Activated CD8-positive, alpha-beta memory T cell treated with anti-CD3 and anti-CD28 coated beads, Interleukin-2, amount 10 ng/mL, durations not matched to agents 7 days and 5 days (primary cell): Measurements from ENCODE around the gene FGGY. TPM values are rescaled to one million over a fixed set of nuclear protein-coding genes. Genes with fewer than 3 reads are reported as not detected.

Source experiments
- ATAC-seq: fragments of 150-1000 bp; cut with Tn5 transposase; one replicate; pipeline ENCODE4 v1.10.0; 2021; ENCODE audit warnings: moderate library complexity
- CTCF ChIA-PET: fragments of 350-600 bp; sonication (Branson Sonifier 250); formaldehyde crosslinking; loops from one replicate; lab custom pipeline; 2021; ENCODE audit warnings: antibody characterized with exemption; lab: Charles Lee
- DNase-seq: peaks from one replicate; pipeline ENCODE4 v3.0.0-alpha.2; 2020
- H3K27ac Mint-ChIP-seq: one replicate; pipeline ENCODE4 v1.8.0; 2021; ENCODE audit warnings: mild to moderate bottlenecking, mixed read lengths
- H3K27me3 Mint-ChIP-seq: one replicate; pipeline ENCODE4 v1.8.0; 2021; ENCODE audit warnings: mixed read lengths
- H3K36me3 Mint-ChIP-seq: one replicate; pipeline ENCODE4 v1.8.0; 2021; ENCODE audit warnings: mild to moderate bottlenecking, mixed read lengths
- H3K4me1 Mint-ChIP-seq: one replicate; pipeline ENCODE4 v1.8.0; 2021; ENCODE audit warnings: mixed read lengths
- H3K4me3 Mint-ChIP-seq: one replicate; pipeline ENCODE4 v1.8.0; 2021; ENCODE audit warnings: mild to moderate bottlenecking, moderate library complexity, mixed read lengths
- H3K9me3 Mint-ChIP-seq: one replicate; pipeline ENCODE4 v1.8.0; 2022; ENCODE audit warnings: low read depth, mixed read lengths
- total RNA-seq, 2 experiments: library from RNA; stranded (reverse); gene quantifications; one replicate each; pipeline ENCODE4 v1.2.3, GENCODE V29; 2021

FGGY gene
- total RNA-seq, 2 experiments from 2014 or later: 15.8 to 16.7 TPM

GRCh38 chr1:59674595-59674994 is 377.7 kb downstream of the FGGY start:
- Mint-ChIP-seq H3K4me3 (no peak overlapping the region), H3K36me3 (no peaks in the 10 kb centered on the region), H3K4me1 (no peaks in the 10 kb centered on the region), H3K27ac (no peak overlapping the region), H3K9me3 (no peaks in the 10 kb centered on the region), H3K27me3 (no peaks in the 10 kb centered on the region)
- DNase-seq (no peak), ATAC-seq (no peak)
- CTCF ChIA-PET: no interaction called here

GRCh38 chr1:59675936-59676335 is 379.0 kb downstream of the FGGY start:
- H3K27me3 Mint-ChIP-seq: no peaks in the 10 kb centered on the region
- H3K36me3 Mint-ChIP-seq: no peaks in the 10 kb centered on the region
- no peak overlapping the region for H3K4me3 Mint-ChIP-seq
- CTCF ChIA-PET: interaction anchor here (0.6 to 1.2 kb wide), 2 partner anchors 23 to 83 kb away, joined by 3 read pairs; no protein-coding TSS in a partner anchor
- H3K27ac Mint-ChIP-seq: no peak overlapping the region
- no peak for ATAC-seq
- no peaks in the 10 kb centered on the region for H3K9me3 Mint-ChIP-seq
- DNase-seq: no peak
- no peaks in the 10 kb centered on the region for H3K4me1 Mint-ChIP-seq

DNA sequence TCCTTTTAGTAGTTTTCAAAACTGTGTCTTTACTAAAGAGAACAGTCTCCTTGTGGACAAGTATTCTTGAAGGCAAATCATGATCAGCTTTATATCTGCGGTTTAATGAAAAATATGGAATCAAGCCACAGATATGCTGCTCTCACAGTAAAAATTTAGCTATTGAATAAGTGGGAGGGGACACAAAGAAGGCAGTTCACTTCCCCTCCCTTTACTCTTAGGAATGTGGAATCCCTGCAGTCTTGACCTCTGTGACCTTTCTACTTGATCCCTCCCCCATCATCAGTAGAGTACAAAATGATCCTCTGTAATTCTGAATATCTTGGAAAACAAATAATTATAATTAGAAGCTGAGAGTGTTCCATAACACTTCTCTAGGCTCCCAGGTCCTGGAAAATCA is 381.1 kb downstream of the FGGY start:
- Mint-ChIP-seq H3K4me3 (no peak overlapping the region), H3K27ac (no peak overlapping the region), H3K27me3 (no peaks in the 10 kb centered on the region), H3K9me3 (no peaks in the 10 kb centered on the region), H3K4me1 (no peaks in the 10 kb centered on the region), H3K36me3 (no peaks in the 10 kb centered on the region)
- ATAC-seq (no peak), DNase-seq (no peak)
- CTCF ChIA-PET: no interaction called here

- Mint-ChIP-seq H3K4me3 (no peak overlapping the region), H3K27ac (no peak overlapping the region), H3K36me3 (no peaks in the 10 kb centered on the region), H3K9me3 (no peaks in the 10 kb centered on the region), H3K27me3 (no peaks in the 10 kb centered on the region), H3K4me1 (no peaks in the 10 kb centered on the region)
- CTCF ChIA-PET: no interaction called here
- ATAC-seq (no peak), DNase-seq (no peak)
These were observed 381.8 kb downstream of the FGGY start for GRCh38 chr1:59678493-59679228.

- no peak overlapping the region for H3K27ac Mint-ChIP-seq
- CTCF ChIA-PET: no interaction called here
- no peaks in the 10 kb centered on the region for H3K9me3 Mint-ChIP-seq
- no peaks in the 10 kb centered on the region for H3K4me1 Mint-ChIP-seq
- DNase-seq: no peak
- no peak overlapping the region for H3K4me3 Mint-ChIP-seq
- H3K27me3 Mint-ChIP-seq: no peaks in the 10 kb centered on the region
- no peak for ATAC-seq
- no peaks in the 10 kb centered on the region for H3K36me3 Mint-ChIP-seq
These were observed 383.1 kb downstream of the FGGY start for GRCh38 chr1:59680044-59680443.

- Mint-ChIP-seq H3K9me3 (no peaks in the 10 kb centered on the region), H3K4me1 (no peaks in the 10 kb centered on the region), H3K4me3 (no peak overlapping the region), H3K36me3 (no peaks in the 10 kb centered on the region), H3K27me3 (no peaks in the 10 kb centered on the region), H3K27ac (no peak overlapping the region)
- CTCF ChIA-PET: no interaction called here
- ATAC-seq (no peak), DNase-seq (no peak)
These were observed 385.6 kb downstream of the FGGY start for GRCh38 chr1:59682396-59683080.

GRCh38 chr1:59683197-59683596 is 386.3 kb downstream of the FGGY start:
- ATAC-seq (no peak), DNase-seq (no peak)
- Mint-ChIP-seq H3K27me3 (no peaks in the 10 kb centered on the region), H3K27ac (no peak overlapping the region), H3K36me3 (no peaks in the 10 kb centered on the region), H3K4me1 (no peaks in the 10 kb centered on the region), H3K4me3 (no peak overlapping the region), H3K9me3 (no peaks in the 10 kb centered on the region)
- CTCF ChIA-PET: no interaction called here

- Mint-ChIP-seq H3K36me3 (no peaks in the 10 kb centered on the region), H3K9me3 (no peaks in the 10 kb centered on the region), H3K27me3 (no peaks in the 10 kb centered on the region), H3K4me1 (no peaks in the 10 kb centered on the region), H3K27ac (no peak overlapping the region), H3K4me3 (no peak overlapping the region)
- DNase-seq (no peak), ATAC-seq (no peak)
- CTCF ChIA-PET: interaction anchor here (1.4 kb wide), 1 partner anchor 14 kb away, joined by 5 read pairs; no protein-coding TSS in a partner anchor
These were observed 387.8 kb downstream of the FGGY start for GRCh38 chr1:59684698-59685097.

- no peak for DNase-seq
- no peaks in the 10 kb centered on the region for H3K9me3 Mint-ChIP-seq
These were observed 388.2 kb downstream of the FGGY start for GRCh38 chr1:59685101-59685500.

GRCh38 chr1:59685666-59686065 is 388.8 kb downstream of the FGGY start:
- CTCF ChIA-PET: interaction anchor here (1.4 kb wide), 1 partner anchor 13 kb away, joined by 5 read pairs; no protein-coding TSS in a partner anchor
- Mint-ChIP-seq H3K27me3 (no peaks in the 10 kb centered on the region), H3K27ac (no peak overlapping the region), H3K4me1 (no peaks in the 10 kb centered on the region), H3K4me3 (no peak overlapping the region), H3K9me3 (no peaks in the 10 kb centered on the region), H3K36me3 (no peaks in the 10 kb centered on the region)
- no peak for DNase-seq
- ATAC-seq: no peak

More at GRCh38 chr1:59685101-59685500, 388.2 kb downstream of the FGGY start:
- ATAC-seq: no peak
- Mint-ChIP-seq H3K4me1 (no peaks in the 10 kb centered on the region), H3K36me3 (no peaks in the 10 kb centered on the region), H3K27me3 (no peaks in the 10 kb centered on the region), H3K27ac (no peak overlapping the region), H3K4me3 (no peak overlapping the region)
- CTCF ChIA-PET: interaction anchor here (1.4 kb wide), 1 partner anchor 14 kb away, joined by 5 read pairs; no protein-coding TSS in a partner anchor

GRCh38 chr1:59686170-59686569 is 389.3 kb downstream of the FGGY start:
- no peaks in the 10 kb centered on the region for H3K4me1 Mint-ChIP-seq
- no peaks in the 10 kb centered on the region for H3K36me3 Mint-ChIP-seq
- no peaks in the 10 kb centered on the region for H3K27me3 Mint-ChIP-seq
- no peaks in the 10 kb centered on the region for H3K9me3 Mint-ChIP-seq
- ATAC-seq: no peak
- no peak overlapping the region for H3K4me3 Mint-ChIP-seq
- CTCF ChIA-PET: no interaction called here
- DNase-seq: no peak
- no peak overlapping the region for H3K27ac Mint-ChIP-seq

- no peaks in the 10 kb centered on the region for H3K27me3 Mint-ChIP-seq
- no peaks in the 10 kb centered on the region for H3K4me1 Mint-ChIP-seq
- DNase-seq: no peak
- CTCF ChIA-PET: no interaction called here
- ATAC-seq: no peak
- no peaks in the 10 kb centered on the region for H3K9me3 Mint-ChIP-seq
- H3K36me3 Mint-ChIP-seq: no peaks in the 10 kb centered on the region
- no peak overlapping the region for H3K27ac Mint-ChIP-seq
- H3K4me3 Mint-ChIP-seq: no peak overlapping the region
These were observed 389.7 kb downstream of the FGGY start for GRCh38 chr1:59686574-59686973.

GRCh38 chr1:59687081-59687480 is 390.2 kb downstream of the FGGY start:
- CTCF ChIA-PET: no interaction called here

GRCh38 chr1:59688976-59689375 is 392.1 kb downstream of the FGGY start:
- H3K27ac Mint-ChIP-seq: no peak overlapping the region

More at GRCh38 chr1:59687081-59687480, 390.2 kb downstream of the FGGY start:
- no peaks in the 10 kb centered on the region for H3K27me3 Mint-ChIP-seq
- H3K27ac Mint-ChIP-seq: no peak overlapping the region
- no peak overlapping the region for H3K4me3 Mint-ChIP-seq
- no peaks in the 10 kb centered on the region for H3K9me3 Mint-ChIP-seq
- no peak for ATAC-seq
- no peaks in the 10 kb centered on the region for H3K4me1 Mint-ChIP-seq
- no peaks in the 10 kb centered on the region for H3K36me3 Mint-ChIP-seq
- DNase-seq: no peak

More at GRCh38 chr1:59688976-59689375, 392.1 kb downstream of the FGGY start:
- Mint-ChIP-seq H3K36me3 (peaks cover 3% of the 10 kb centered on the region), H3K4me1 (no peaks in the 10 kb centered on the region), H3K27me3 (no peaks in the 10 kb centered on the region), H3K9me3 (no peaks in the 10 kb centered on the region), H3K4me3 (no peak overlapping the region)
- DNase-seq: no peak
- no peak for ATAC-seq
- CTCF ChIA-PET: no interaction called here
